ENCODE data around the gene PDE8A.

The PDE8A gene

DNA sequence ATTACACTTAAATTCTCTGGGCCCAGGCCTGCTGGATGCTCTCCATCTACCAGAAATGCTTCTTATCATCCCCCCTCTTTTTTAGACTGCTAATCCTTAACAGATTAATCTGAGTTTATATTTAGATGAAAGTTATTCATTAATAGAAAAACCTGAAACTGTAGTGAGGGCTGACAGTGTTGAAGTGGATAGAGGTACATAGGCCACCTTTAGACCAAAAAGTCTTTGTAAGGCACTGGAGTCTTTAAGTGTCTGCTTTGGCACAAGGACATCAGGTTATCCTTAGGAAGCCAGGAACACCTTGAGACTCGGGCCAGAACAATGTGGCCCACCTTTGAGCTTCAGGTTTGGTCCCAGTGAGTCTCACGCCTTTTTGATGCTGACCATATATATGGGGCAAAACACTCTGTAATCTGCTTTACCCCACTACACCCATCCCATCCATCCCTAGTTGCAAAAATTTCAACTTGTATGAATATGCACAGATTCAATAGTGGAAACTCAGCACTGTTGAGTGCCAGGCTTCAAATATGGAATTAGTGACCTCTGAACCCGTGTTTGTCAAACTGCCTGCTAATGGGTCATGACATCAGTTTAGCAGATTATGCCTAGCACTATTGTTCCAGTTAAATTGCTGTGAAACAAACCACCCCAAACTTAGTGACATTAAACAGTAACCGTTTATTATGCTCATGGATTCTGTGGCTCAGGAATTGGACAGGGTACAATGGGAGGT lies 44.0 kb downstream of the PDE8A start:
- H3K27ac Mint-ChIP-seq: no peak overlapping the region
- no peaks in the 10 kb centered on the region for H3K27me3 Mint-ChIP-seq
- ATAC-seq: no peak
- H3K4me3 Mint-ChIP-seq: no peak overlapping the region
- H3K4me1 Mint-ChIP-seq: peaks cover 57% of the 10 kb centered on the region
- DNase-seq: no peak
- H3K9me3 Mint-ChIP-seq: no peaks in the 10 kb centered on the region

DNA sequence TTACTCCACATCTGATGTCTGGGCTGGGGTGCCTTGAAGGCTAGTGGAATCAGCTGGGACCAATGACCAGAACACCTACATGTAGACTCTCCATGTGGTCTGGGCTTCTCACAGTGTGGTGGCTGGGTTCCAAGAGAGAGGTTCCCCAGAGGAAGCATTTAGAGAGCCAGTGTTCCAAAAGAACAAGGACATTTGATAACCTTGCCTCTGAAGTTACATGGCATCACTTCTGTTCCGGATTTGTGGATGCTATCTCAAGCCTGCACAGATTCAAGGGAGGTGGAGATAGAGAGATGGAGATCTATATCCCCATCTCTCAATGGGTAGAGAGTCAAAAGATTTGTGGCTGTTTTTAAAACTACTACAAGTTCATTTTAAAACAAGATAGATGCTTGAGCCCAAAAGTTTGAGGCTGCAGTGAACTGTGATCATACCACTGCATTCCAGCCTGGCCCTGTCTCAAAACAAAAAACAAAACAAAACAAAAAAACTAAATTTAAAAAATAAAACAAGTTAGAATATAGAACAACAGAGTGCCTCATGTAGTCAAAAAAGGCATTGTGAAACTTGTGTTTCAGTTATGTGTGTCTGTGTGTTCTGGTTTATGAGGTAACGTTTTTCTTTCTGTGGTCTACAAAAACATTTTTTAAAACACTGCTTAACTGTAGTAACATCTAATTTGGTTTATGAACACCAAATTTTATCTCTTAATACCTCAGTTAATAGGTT lies 44.8 kb downstream of the PDE8A start:
- H3K4me3 Mint-ChIP-seq: no peak overlapping the region
- no peak overlapping the region for H3K27ac Mint-ChIP-seq
- no peaks in the 10 kb centered on the region for H3K27me3 Mint-ChIP-seq
- ATAC-seq (no peak), DNase-seq (no peak)
- H3K4me1 Mint-ChIP-seq: peaks cover 65% of the 10 kb centered on the region
- H3K9me3 Mint-ChIP-seq: no peaks in the 10 kb centered on the region

DNA sequence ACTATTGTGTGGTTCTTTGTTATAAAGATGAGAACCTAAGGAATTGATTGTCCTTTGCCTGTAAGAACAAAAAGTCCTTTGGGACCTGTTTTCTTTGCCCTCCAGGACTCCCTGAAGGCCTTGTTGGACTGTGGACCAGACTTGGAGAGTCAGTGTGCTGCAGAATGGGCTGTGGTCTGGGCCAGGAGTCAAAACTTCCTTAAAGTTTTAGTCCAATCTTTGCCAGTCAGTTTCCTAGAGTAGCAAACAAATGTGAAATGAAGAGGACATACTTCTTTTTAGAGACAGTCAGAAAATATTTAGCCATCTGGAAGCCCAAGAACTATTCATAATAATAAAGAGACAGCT lies 45.4 kb downstream of the PDE8A start:
- ATAC-seq (no peak), DNase-seq (no peak)
- Mint-ChIP-seq H3K9me3 (no peaks in the 10 kb centered on the region), H3K27ac (no peak overlapping the region), H3K27me3 (no peaks in the 10 kb centered on the region), H3K4me1 (peaks cover 70% of the 10 kb centered on the region), H3K4me3 (no peak overlapping the region)

DNA sequence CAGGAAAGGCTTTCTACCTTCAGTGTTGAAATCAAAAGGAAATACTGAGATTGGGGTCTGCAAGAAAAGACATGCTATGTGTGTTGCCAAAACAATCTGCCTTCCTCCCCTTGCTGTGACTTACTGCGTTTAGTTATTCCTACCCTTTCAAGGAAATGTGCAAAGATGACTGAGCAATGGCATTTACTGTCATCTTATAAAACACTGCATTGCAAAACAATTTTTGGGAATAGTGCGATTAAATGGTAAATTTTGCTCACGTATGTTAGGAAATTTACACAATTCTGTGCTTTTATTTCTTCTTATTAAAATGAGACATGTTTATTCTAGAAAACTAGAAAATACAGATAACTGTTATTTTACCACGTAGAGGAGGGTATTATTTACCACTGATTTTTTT lies 45.8 kb downstream of the PDE8A start:
- Mint-ChIP-seq H3K4me1 (peaks cover 73% of the 10 kb centered on the region), H3K4me3 (no peak overlapping the region), H3K9me3 (no peaks in the 10 kb centered on the region), H3K27ac (no peak overlapping the region), H3K27me3 (no peaks in the 10 kb centered on the region)
- DNase-seq (no peak), ATAC-seq (no peak)

DNA sequence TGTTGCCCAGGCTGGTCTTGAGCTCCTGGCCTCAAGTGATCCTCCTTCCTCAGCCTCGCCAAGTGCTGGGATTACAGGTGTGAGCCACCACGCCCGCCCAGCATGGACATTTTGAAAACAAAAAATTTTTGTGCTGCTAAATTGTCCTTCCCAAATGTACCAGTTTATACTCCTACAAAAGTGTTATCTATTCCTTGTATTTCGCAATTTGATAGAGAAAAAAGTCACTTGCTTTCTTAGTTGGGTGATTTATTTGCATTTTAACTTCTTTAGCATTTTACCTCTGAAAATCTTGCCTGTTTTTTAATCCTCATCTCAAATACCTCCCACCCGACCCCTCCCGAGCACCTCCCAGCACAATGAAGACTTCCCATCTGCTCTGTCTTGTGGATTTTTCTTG lies 46.8 kb downstream of the PDE8A start:
- H3K27me3 Mint-ChIP-seq: no peaks in the 10 kb centered on the region
- peaks cover 79% of the 10 kb centered on the region for H3K4me1 Mint-ChIP-seq
- peak overlapping the region in 1 of 2 donors; percentile 60 for H3K27ac Mint-ChIP-seq
- ATAC-seq (no peak), DNase-seq (no peak)
- H3K4me3 Mint-ChIP-seq: no peak overlapping the region
- H3K9me3 Mint-ChIP-seq: no peaks in the 10 kb centered on the region

DNA sequence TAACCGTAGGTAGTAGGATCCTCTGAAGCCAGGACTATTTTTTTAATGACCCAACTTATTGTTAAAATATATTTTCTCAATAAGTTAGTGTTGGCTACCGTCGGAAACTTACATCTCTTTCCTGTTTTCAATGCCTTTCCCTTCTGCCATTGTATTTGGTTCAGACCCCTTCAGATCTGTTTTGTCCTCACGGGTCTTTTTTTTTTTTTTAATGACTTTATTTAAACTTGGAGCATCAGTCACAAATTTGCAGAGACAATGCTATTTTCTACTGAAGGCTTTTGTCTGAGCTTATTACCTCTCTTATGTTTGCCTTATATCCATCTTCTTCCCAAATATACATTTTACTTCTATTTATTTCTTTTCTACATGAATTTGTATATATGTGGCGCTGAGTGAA lies 47.6 kb downstream of the PDE8A start:
- Mint-ChIP-seq H3K4me3 (no peak overlapping the region), H3K4me1 (peaks cover 73% of the 10 kb centered on the region), H3K9me3 (no peaks in the 10 kb centered on the region), H3K27me3 (no peaks in the 10 kb centered on the region), H3K27ac (no peak overlapping the region)
- ATAC-seq (no peak), DNase-seq (no peak)

DNA sequence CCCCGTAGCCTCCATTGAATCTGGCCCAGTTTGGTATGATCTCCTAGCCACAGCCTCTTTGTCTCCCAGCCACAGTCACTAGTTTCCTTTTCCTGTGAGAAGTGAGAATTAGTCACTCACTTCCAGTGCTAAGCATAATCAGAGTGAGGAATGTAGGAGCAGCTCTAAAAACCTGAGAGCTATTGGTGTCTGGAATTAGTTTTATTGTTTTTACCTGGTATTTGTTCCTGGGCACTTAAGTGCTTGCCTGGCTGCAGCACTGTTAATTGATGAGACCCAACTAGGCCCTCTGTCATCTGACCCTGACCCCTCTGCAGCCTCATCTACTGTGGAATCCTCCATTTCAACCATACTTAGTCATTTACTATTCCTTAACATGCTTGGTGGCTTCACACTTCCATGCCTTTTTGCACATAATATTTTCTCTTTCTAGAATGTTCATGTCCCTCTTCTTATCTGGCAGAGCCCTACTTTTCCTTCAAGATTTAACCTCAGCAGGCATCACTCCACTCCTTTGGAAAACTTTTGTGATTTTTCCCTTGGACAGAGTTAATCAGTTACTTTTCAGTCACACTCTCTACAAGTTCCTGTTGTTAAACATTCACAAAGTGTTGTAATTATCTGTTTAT lies 48.8 kb downstream of the PDE8A start:
- H3K9me3 Mint-ChIP-seq: no peaks in the 10 kb centered on the region
- peak; percentile 79 for ATAC-seq
- peaks cover 63% of the 10 kb centered on the region for H3K4me1 Mint-ChIP-seq
- peak overlapping the region; percentile 10 to 75 for H3K27ac Mint-ChIP-seq
- no peak for DNase-seq
- no peaks in the 10 kb centered on the region for H3K27me3 Mint-ChIP-seq
- peak overlapping the region; percentile 44 to 46 for H3K4me3 Mint-ChIP-seq

DNA sequence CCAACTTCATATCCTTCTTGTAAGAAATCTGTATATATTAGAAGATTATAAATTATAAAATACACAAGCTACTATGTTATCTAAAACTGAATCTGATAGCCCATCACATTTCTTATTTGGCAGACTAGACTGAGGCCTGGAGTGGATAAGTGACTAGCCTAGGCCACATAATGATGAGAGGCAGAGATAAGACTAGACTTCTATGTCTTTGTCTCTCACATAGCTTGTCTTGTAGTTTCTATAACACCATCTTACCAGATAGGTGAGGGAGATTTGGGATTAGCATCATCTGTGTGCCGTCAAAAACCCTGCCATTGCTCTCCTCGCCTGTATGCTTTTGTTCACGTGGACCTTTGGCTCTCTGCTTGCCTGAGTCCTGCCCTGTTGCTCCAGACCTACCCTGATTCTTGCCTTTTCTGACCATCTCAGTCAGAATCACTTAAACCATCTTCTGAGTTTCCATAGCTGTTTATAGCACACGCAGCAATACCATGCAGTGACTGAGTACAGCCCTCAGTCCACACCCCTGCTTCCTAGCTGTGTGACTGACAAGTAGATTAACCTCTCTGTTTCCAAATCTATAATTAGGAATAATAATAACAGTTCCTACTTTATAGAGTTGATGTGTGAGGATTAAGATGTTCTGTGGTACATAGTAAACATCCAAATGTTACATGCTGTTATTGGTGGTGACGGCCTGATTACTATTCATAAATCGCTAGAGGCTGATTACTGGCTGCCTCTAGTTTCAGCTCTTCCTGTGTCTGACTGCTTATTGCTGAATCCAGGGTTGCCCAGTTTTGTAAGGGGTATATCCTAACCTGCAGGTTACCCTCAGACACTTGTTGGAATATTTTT lies 49.7 kb downstream of the PDE8A start:
- ATAC-seq (no peak), DNase-seq (no peak)
- H3K4me1 Mint-ChIP-seq: peaks cover 64% of the 10 kb centered on the region
- H3K4me3 Mint-ChIP-seq: no peak overlapping the region
- peak overlapping the region in 1 of 2 donors; percentile 43 for H3K27ac Mint-ChIP-seq
- H3K27me3 Mint-ChIP-seq: no peaks in the 10 kb centered on the region
- H3K9me3 Mint-ChIP-seq: no peaks in the 10 kb centered on the region

DNA sequence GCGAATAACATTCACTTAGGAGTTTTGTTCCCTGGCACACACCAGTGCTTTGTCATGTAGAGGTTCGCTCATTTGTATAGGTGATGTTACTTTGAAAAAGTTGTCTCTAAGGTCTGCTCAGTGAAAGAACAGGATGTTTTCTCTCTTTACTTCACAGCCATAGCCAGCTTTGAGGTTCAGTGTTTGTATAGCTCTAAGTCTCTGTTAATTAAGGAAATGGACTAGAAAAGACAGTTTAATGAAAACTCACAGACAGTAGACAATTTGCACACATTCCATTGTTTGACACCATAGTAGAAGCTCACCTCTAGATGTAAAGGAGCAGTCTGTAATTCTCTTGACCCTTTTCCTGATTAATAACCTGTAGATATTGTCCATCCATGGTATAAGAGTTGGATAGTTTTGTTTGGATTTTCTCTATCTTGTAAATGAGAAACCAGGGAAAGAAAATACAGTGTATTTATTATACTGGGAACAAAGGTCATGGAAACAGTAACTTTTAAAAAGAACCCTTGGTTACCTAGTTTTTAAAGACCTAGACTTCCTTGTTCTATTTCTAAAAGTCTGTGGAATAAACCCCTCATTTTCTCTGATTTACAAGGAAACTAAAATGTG lies 50.4 kb downstream of the PDE8A start:
- Mint-ChIP-seq H3K9me3 (no peaks in the 10 kb centered on the region), H3K27ac (no peak overlapping the region), H3K4me1 (peaks cover 64% of the 10 kb centered on the region), H3K27me3 (no peaks in the 10 kb centered on the region), H3K4me3 (no peak overlapping the region)
- no peak for DNase-seq
- ATAC-seq: no peak

DNA sequence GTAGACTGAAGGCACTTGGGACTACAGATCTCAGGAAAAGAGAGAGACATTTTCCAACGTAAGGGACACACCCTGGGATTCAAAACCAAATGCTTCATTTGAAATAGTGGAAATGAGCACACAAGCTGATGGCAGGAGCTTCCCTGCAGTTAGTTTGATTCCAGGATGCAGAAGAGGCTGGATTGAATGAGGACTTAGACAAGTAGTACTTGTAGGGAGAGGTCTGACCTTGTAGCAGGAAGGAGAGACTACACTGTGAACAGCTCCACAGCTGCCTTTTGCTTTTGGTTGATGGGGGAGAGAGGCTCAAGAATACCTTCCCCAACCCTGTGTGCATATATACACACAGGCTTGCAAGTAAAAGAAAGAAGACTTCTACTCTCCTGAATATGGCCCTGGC lies 51.5 kb downstream of the PDE8A start:
- no peak for ATAC-seq
- no peak for DNase-seq
- Mint-ChIP-seq H3K27ac (no peak overlapping the region), H3K4me3 (no peak overlapping the region), H3K27me3 (no peaks in the 10 kb centered on the region), H3K9me3 (no peaks in the 10 kb centered on the region), H3K4me1 (peaks cover 67% of the 10 kb centered on the region)

DNA sequence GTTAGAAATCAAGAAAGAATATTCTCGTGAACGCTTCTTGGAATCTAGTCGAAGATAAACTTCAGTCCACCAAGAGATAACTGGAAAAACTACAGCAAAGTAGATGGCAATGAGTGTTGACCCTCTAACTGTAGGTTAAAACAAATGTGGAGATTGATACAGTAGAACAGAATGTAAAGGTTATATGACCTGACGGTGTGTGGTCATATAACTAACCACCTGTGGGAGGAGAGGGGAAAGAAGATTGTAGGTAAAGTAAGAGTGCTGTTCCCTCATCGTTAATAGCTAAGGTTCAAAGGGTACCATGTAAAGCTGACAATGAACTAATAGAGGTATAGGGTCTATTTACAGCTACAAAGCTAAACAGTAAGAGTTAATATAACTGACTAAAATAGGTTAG lies 52.6 kb downstream of the PDE8A start:
- Mint-ChIP-seq H3K4me3 (no peak overlapping the region), H3K4me1 (peaks cover 69% of the 10 kb centered on the region), H3K9me3 (no peaks in the 10 kb centered on the region), H3K27ac (no peak overlapping the region), H3K27me3 (no peaks in the 10 kb centered on the region)
- ATAC-seq (no peak), DNase-seq (no peak)

DNA sequence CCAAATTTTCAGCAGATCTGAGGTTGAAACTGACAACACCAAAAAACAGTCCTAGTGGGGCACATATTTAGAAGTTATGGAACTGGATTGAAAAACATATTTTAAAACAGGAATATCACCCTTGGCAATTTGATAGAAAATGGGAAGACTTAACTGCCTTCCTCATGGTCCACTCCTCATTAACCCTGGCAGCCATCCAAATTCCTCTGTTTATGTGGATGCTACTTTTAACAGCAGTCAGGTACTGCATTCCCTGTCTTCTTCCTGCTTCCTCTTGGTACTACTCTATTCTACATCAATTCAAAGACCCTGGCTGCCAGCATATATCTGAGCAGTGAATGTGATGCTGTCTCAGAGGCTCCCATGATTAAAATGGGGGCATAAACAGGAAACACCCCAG lies 54.3 kb downstream of the PDE8A start:
- ATAC-seq: no peak
- Mint-ChIP-seq H3K27ac (no peak overlapping the region), H3K4me1 (peaks cover 55% of the 10 kb centered on the region), H3K9me3 (no peaks in the 10 kb centered on the region), H3K4me3 (no peak overlapping the region), H3K27me3 (no peaks in the 10 kb centered on the region)
- no peak for DNase-seq

DNA sequence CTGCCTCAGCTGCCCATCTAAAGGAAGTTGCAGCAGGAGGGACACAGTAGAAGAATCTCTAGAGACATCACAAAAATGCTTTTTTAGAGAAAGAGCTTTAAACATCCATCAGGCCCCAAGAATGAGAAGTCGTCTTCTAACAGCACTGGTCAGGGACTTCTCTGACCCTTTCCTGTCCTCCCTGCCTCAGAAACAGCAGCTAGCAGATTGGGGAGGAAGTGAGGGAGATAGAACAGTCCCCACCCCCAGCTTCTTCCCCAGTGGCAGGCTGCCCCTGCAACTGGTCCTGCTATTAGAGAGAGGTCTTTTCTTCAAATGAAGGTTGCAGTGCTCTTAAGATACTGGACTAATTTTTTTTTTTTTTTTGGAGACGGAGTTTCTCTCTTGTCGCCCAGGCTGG lies 55.1 kb downstream of the PDE8A start:
- Mint-ChIP-seq H3K4me3 (no peak overlapping the region), H3K9me3 (no peaks in the 10 kb centered on the region), H3K4me1 (peaks cover 47% of the 10 kb centered on the region), H3K27ac (no peak overlapping the region), H3K27me3 (no peaks in the 10 kb centered on the region)
- no peak for DNase-seq
- no peak for ATAC-seq

DNA sequence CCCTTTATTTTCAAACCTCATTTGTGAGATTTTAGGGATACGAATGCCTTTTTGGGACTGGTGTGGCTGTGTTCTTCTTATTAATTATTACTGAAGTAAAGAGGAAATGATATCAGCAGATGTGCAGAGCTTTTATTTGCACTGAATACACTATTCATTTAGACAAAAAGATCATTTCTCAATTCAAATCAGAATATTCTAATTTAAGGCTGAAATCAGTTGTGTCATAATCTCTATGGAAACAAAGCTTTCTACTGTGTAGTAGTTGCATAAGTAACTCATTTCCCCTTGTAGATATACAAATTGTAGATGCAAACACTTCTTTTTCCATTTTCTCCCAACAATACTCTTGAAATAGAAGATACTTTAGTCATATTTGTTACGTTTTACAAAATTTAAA lies 56.0 kb downstream of the PDE8A start:
- Mint-ChIP-seq H3K27ac (no peak overlapping the region), H3K27me3 (no peaks in the 10 kb centered on the region), H3K9me3 (no peaks in the 10 kb centered on the region), H3K4me3 (no peak overlapping the region), H3K4me1 (peaks cover 41% of the 10 kb centered on the region)
- ATAC-seq (no peak), DNase-seq (no peak)

DNA sequence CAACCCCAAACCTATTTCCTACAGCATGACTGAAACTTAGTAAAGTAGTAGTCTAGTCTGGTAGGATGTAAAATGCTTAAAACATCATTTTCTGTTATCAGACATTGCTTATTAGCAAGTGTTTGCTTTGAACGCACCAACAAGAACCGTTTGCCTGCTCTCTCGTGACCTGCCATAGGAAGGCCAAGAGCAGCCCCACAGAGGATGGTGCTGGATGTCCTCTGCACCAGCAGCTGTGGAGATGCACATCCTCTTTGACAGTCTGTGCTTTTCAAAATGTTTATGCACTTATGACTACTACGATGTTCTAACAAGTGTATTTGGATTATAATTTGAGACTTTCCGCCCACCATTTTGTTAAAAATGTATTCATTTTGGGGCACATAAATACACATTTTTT lies 59.6 kb downstream of the PDE8A start:
- H3K9me3 Mint-ChIP-seq: no peaks in the 10 kb centered on the region

More for the DNA sequence above, 59.6 kb downstream of the PDE8A start:
- no peak for DNase-seq
- Mint-ChIP-seq H3K27me3 (no peaks in the 10 kb centered on the region), H3K27ac (no peak overlapping the region), H3K4me1 (peaks cover 44% of the 10 kb centered on the region), H3K4me3 (no peak overlapping the region)
- no peak for ATAC-seq
